HepG2 (cell line): ENCODE measurements around the gene UCMA. TPM values are rescaled to one million over a fixed set of nuclear protein-coding genes. Genes with fewer than 3 reads are reported as not detected.
A peak's percentile ranks its signal among the peaks of the same experiment; 100 is the strongest.

Experiments used
- ATAC-seq: fragments of 200-7000 bp; cut with Tn5 transposase; 3 replicates; pipeline ENCODE4 v1.9.1; 2020; ENCODE audit warnings: mild to moderate bottlenecking, moderate library complexity
- BruUV-seq: library from RNA; stranded (reverse); fragments of 400-500 nt; replicated peaks from 2 replicates; lab custom pipeline; 2021; lab: Mats Ljungman, UMichigan
- CTCF ChIA-PET: fragments of 300-600 bp; formaldehyde crosslinking; extraction: SDS; loops from one replicate; lab custom pipeline; 2021; ENCODE audit warnings: low total read pairs, inconsistent platforms, low intra/inter-chr PET ratio; lab: Yijun Ruan, JAX
- POLR2A ChIA-PET: fragments of 350-600 bp; sonication (Branson Sonifier 250); formaldehyde crosslinking; loops from one replicate; lab custom pipeline; 2020; ENCODE audit warnings: antibody characterized with exemption, inconsistent platforms; lab: Yijun Ruan, JAX
- DNase-seq: peaks from one replicate; pipeline ENCODE4 v3.0.0-alpha.2; 2015; ENCODE audit warnings: low spot score
- FAIRE-seq: peaks from 3 replicates; lab custom pipeline; 2011; peaks lifted over from hg19 to GRCh38; lab: Jason Lieb, UNC
- H2AFZ ChIP-seq: one replicate; pipeline ENCODE4 v1.6.1; 2011; ENCODE audit warnings: low read length, inconsistent platforms
- H3K27ac ChIP-seq: fragments of 300-600 bp; 3 replicates; pipeline ENCODE4 v1.8.0; 2011; ENCODE audit warnings: mixed run types, mild to moderate bottlenecking, mixed read lengths, low read length, inconsistent platforms; ENCODE audit not compliant: insufficient read depth; ENCODE audit errors: extremely low read length
- H3K27me3 ChIP-seq, 2 experiments: fragments of 200-600 bp in 1 of 2; 2 replicates in 1 of 2; 3 replicates in 1 of 2; pipeline versions ENCODE4 v1.6.0 to v1.8.0; 2011; ENCODE audit warnings: low read length in 2 of 2, mild to moderate bottlenecking in 2 of 2, moderate library complexity in 2 of 2, inconsistent platforms in 1 of 2; ENCODE audit not compliant: insufficient read depth in 2 of 2, control insufficient read depth in 1 of 2
- H3K36me3 ChIP-seq, 2 experiments: fragments of 200-600 bp in 1 of 2; replicated peaks in 1 of 2; 2 replicates in 1 of 2; 3 replicates in 1 of 2; pipeline versions ENCODE4 v1.5.1 to v1.8.0; 2011; ENCODE audit warnings: low read length in 2 of 2, inconsistent platforms in 1 of 2; ENCODE audit not compliant: insufficient read depth in 2 of 2, control insufficient read depth in 1 of 2
- H3K4me1 ChIP-seq: 2 replicates; pipeline ENCODE4 v1.5.1; 2012; ENCODE audit warnings: low read length, inconsistent platforms; ENCODE audit not compliant: insufficient read depth
- H3K4me2 ChIP-seq: 2 replicates; pipeline ENCODE4 v1.6.0; 2011; ENCODE audit warnings: low read depth, low read length, inconsistent platforms
- H3K4me3 ChIP-seq, 3 experiments: fragments of 200-600 bp in 1 of 3; sonication (generic), shearing (Covaris generic) in 1 of 3; replicated peaks in 1 of 3; 2 replicates each; pipeline ENCODE4 v1.5.1; 2011 to 2016; ENCODE audit warnings: low read length in 3 of 3, inconsistent platforms in 2 of 3, low read depth in 2 of 3, mild to moderate bottlenecking in 2 of 3, control low read depth in 1 of 3, mixed read lengths in 1 of 3; ENCODE audit not compliant: insufficient read depth in 1 of 3
- H3K79me2 ChIP-seq: one replicate; pipeline ENCODE4 v1.6.1; 2011; ENCODE audit warnings: low read length, inconsistent platforms; ENCODE audit not compliant: insufficient read depth
- H3K9ac ChIP-seq: 2 replicates; pipeline ENCODE4 v1.6.0; 2011; ENCODE audit warnings: mild to moderate bottlenecking, low read depth, low read length, inconsistent platforms; ENCODE audit not compliant: insufficient read depth
- H3K9me3 ChIP-seq: 2 replicates; pipeline ENCODE4 v1.5.1; 2012; ENCODE audit warnings: mild to moderate bottlenecking, low read length
- H4K20me1 ChIP-seq: 2 replicates; pipeline ENCODE4 v1.6.0; 2011; ENCODE audit warnings: inconsistent platforms, mild to moderate bottlenecking, low read length, moderate library complexity; ENCODE audit not compliant: insufficient read depth
- EEA1 ChIP-seq: sonication (generic); formaldehyde crosslinking; IDR thresholded peaks from 2 replicates; pipeline ENCODE4 v1.5.1; 2020; ENCODE audit warnings: mild to moderate bottlenecking, missing genetic modification reagents, borderline replicate concordance
- FOSL2 ChIP-seq: sonication (generic); formaldehyde crosslinking; IDR thresholded peaks from 2 replicates; pipeline ENCODE4 v1.4.0; 2020; ENCODE audit warnings: missing genetic modification reagents
- FOXO1 ChIP-seq: sonication (generic); formaldehyde crosslinking; IDR thresholded peaks from 2 replicates; pipeline ENCODE4 v1.4.0; 2020; ENCODE audit warnings: missing genetic modification reagents
- HHEX ChIP-seq: IDR thresholded peaks from 2 replicates; pipeline ENCODE4 v1.6.1; 2016; ENCODE audit warnings: control low read depth
- IKZF4 ChIP-seq: sonication (generic); formaldehyde crosslinking; IDR thresholded peaks from 2 replicates; pipeline ENCODE4 v1.5.1; 2020; ENCODE audit warnings: borderline replicate concordance, mild to moderate bottlenecking, low read depth, missing genetic modification reagents; ENCODE audit errors: not compliant biosample characterization
- RAD21 ChIP-seq: fragments of 450-650 bp; formaldehyde crosslinking; IDR thresholded peaks from 2 replicates; pipeline ENCODE4 v1.5.0; 2020; ENCODE audit warnings: mild to moderate bottlenecking
- SAP130 ChIP-seq: IDR thresholded peaks from 2 replicates; pipeline ENCODE4 v1.6.1; 2016; ENCODE audit warnings: low read depth
- SMC3 ChIP-seq: IDR thresholded peaks from 2 replicates; pipeline ENCODE4 v1.6.1; 2011; ENCODE audit warnings: low read length, improper control_type of control experiment
- ZNF256 ChIP-seq: sonication (generic); formaldehyde crosslinking; conservative IDR thresholded peaks from 2 replicates; pipeline ENCODE4 v1.4.0; 2020; ENCODE audit warnings: missing genetic modification reagents
- WGBS: methylation state at CpG from one replicate; pipeline ENCODE4 v1.1.6; 2017; ENCODE audit warnings: low lambda C conversion rate; 5-methylcytosine and 5-hydroxymethylcytosine counted together
- in situ Hi-C: cut with HindIII; loops from 2 replicates; pipeline ENCODE4 v1.10.0; 2017; ENCODE audit warnings: low pct_unique_long_range_greater_than_20kb; ENCODE audit not compliant: extremely low pct_ligation_motif_present
- intact Hi-C: fragments of 100-400 bp; cut with micrococcal nuclease; formaldehyde crosslinking; loops from one replicate; pipeline ENCODE4 v1.10.0; 2022; ENCODE audit not compliant: unreplicated experiment
- polyA plus RNA-seq, 8 experiments: library from polyadenylated mRNA; depleted of rRNA in 3 of 8; stranded (reverse) in 7 of 8; unstranded in 1 of 8; fragments of >200 nt; fragmentation: Illumina TruSeq in 4 of 8; extraction: Trizol in 4 of 8; gene quantifications; 2 replicates each; pipeline versions ENCODE4 v1.2.1 to v1.2.3, GENCODE V29; 2011 to 2016; ENCODE audit warnings: low read depth in 4 of 8, missing spikeins in 1 of 8, mixed read lengths in 1 of 8; ENCODE audit not compliant: insufficient read depth in 1 of 8
- total RNA-seq, 5 experiments: library from RNA; depleted of rRNA; stranded (reverse); fragments of >200 nt; fragmentation: Illumina TruSeq; extraction: Trizol; gene quantifications; 2 replicates each; pipeline ENCODE4 v1.2.3, GENCODE V29; 2016; ENCODE audit warnings: low read depth in 1 of 5
- TF ChIP-seq, protein P1 (sequence below): IDR thresholded peaks from 2 replicates; pipeline ENCODE4 v1.6.1; 2016; ENCODE audit warnings: missing compliant biosample characterization, missing genetic modification reagents, borderline replicate concordance
- TF ChIP-seq, protein P2 (sequence below): sonication (generic); IDR thresholded peaks from 2 replicates; pipeline ENCODE4 v1.6.1; 2016; ENCODE audit warnings: low read depth, borderline replicate concordance
- TF ChIP-seq, protein P3 (sequence below): sonication (generic); formaldehyde crosslinking; IDR thresholded peaks from 2 replicates; pipeline ENCODE4 v1.8.0; 2022; ENCODE audit warnings: low read depth, missing genetic modification reagents
- TF ChIP-seq, protein P4 (sequence below): sonication (generic); formaldehyde crosslinking; IDR thresholded peaks from 2 replicates; pipeline ENCODE4 v1.5.0; 2020; ENCODE audit warnings: missing genetic modification reagents

Gene UCMA
- total and polyA plus RNA-seq, 2 of the 13 experiments (the other 11 are each of a cell fraction or from before 2014, with no cell fraction given): not detected

DNA sequence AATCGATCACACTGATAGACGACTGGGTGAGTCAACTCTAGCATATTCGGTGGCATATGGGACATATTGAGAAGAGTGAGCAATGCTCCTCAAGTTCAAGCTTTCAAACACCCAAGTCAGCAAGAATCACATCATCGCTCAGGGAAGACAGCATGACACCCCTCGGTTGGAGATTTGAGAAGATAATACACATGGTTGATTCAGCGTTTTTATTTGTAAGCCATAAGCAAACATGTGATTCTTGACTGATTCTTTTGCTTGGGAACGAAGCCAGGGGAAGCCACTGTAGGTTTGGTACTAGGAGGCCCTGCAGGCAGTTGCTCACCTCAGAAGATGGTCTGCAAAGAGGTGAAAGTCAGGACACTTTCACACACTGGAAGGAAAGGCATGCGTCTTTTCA, 12.6 kb downstream of the UCMA start (continued):
- TF ChIP-seq, protein P1, sequence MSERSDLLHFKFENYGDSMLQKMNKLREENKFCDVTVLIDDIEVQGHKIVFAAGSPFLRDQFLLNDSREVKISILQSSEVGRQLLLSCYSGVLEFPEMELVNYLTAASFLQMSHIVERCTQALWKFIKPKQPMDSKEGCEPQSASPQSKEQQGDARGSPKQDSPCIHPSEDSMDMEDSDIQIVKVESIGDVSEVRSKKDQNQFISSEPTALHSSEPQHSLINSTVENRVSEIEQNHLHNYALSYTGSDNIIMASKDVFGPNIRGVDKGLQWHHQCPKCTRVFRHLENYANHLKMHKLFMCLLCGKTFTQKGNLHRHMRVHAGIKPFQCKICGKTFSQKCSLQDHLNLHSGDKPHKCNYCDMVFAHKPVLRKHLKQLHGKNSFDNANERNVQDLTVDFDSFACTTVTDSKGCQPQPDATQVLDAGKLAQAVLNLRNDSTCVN (CRISPR knock-in tag): no peak
- TF ChIP-seq, protein P2, sequence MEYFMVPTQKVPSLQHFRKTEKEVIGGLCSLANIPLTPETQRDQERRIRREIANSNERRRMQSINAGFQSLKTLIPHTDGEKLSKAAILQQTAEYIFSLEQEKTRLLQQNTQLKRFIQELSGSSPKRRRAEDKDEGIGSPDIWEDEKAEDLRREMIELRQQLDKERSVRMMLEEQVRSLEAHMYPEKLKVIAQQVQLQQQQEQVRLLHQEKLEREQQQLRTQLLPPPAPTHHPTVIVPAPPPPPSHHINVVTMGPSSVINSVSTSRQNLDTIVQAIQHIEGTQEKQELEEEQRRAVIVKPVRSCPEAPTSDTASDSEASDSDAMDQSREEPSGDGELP: no peak

DNA sequence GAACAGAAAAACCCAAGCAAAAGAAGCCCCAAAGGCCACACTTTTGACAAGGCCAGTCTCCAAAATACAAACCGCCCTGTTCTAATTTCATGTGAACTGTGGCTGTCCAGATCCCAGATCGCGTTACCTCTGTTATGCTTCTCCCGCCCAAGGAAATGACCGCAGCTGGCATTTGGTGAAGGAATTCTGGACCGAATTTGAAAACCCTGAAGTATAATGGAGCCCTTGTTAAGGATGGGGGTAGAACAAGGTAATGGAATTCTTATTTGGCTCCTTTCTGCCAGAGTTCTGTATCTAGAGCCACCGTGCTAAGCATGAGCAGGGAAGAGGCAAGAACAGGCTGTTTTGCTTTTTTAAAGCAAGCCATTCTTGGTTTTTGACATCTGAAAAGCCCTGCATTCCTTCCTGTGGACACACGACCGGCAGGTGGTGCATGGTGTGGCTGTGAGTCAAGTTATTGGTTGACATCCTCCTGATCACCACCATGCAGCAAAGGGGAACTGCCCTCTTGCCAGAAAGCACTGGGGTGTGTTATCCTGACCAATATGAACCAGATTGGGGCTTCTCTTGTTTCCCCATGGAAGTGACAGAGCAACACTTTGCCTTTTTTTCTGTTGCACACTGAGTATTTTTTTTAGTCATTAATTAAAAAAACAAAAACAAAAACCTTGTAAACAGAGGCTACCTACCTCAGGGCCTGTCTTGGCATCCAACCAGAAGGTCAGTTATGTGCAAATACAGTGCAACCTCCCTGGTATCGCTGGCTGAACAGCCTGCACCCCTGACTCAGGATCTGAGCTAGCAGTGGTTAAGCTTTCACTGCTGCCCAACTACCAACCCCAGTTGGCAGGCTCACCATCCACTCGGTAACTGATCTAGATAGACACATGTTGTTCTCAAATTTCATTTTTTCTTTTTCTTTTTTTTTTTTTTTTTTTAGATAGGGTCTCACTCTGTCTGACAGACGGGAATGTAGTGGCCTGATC, 14.2 kb downstream of the UCMA start:
- BruUV-seq: no TSS peak
- no peak overlapping the region for H3K27ac ChIP-seq
- ChIA-PET POLR2A (no interaction called here), CTCF (interaction anchor here (0.6 to 3.2 kb wide), 3 partner anchors 82 to 133 kb away, joined by 3 to 9 read pairs (median 4); no protein-coding TSS in a partner anchor)
- H3K27me3 ChIP-seq: no peaks in the 10 kb centered on the region
- H4K20me1 ChIP-seq: no peaks in the 10 kb centered on the region
- in situ Hi-C loops: no loop called here
- 61% methylated on average over 12 of the region's 12 CpGs for WGBS
- H3K79me2 ChIP-seq: no peaks in the 10 kb centered on the region
- intact Hi-C loops: loop anchor here (10.0 kb wide), 1 partner anchor 55 kb away; no protein-coding TSS in a partner anchor
- H2AFZ ChIP-seq: no peak overlapping the region
- peaks cover 17% of the 10 kb centered on the region; the same call in 1 of the 2 replicates for H3K4me1 ChIP-seq
- no peak overlapping the region for H3K4me2 ChIP-seq
- ATAC-seq: peak; percentile 92
- H3K9ac ChIP-seq: no peak overlapping the region
- peak; percentile 48 for FAIRE-seq
- DNase-seq: peak; percentile 48
- no peak overlapping the region for H3K4me3 ChIP-seq
- no peaks in the 10 kb centered on the region for H3K36me3 ChIP-seq
- H3K9me3 ChIP-seq: no peaks in the 10 kb centered on the region
- TF ChIP-seq ZNF256 (CRISPR knock-in tag): no peak
- TF ChIP-seq SAP130: peak; percentile 38; the same call in 1 of the 2 replicates
- TF ChIP-seq FOXO1 (CRISPR knock-in tag): no peak
- TF ChIP-seq, protein P3, sequence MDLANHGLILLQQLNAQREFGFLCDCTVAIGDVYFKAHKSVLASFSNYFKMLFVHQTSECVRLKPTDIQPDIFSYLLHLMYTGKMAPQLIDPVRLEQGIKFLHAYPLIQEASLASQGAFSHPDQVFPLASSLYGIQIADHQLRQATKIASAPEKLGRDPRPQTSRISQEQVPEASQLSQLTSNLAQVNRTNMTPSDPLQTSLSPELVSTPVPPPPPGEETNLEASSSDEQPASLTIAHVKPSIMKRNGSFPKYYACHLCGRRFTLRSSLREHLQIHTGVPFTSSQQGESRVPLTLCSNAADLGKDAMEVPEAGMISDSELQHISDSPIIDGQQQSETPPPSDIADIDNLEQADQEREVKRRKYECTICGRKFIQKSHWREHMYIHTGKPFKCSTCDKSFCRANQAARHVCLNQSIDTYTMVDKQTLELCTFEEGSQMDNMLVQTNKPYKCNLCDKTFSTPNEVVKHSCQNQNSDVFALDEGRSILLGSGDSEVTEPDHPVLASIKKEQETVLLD: no peak
- no peak for TF ChIP-seq HHEX (CRISPR knock-in tag)
- TF ChIP-seq RAD21 (CRISPR knock-in tag): peak; percentile 49
- TF ChIP-seq IKZF4 (CRISPR knock-in tag): no peak
- no peak for TF ChIP-seq EEA1 (CRISPR knock-in tag)
- peak; percentile 77 for TF ChIP-seq SMC3
- peak; percentile 17; the same call in 1 of the 2 replicates for TF ChIP-seq FOSL2 (CRISPR knock-in tag)
- TF ChIP-seq, protein P4, sequence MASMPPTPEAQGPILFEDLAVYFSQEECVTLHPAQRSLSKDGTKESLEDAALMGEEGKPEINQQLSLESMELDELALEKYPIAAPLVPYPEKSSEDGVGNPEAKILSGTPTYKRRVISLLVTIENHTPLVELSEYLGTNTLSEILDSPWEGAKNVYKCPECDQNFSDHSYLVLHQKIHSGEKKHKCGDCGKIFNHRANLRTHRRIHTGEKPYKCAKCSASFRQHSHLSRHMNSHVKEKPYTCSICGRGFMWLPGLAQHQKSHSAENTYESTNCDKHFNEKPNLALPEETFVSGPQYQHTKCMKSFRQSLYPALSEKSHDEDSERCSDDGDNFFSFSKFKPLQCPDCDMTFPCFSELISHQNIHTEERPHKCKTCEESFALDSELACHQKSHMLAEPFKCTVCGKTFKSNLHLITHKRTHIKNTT (CRISPR knock-in tag): no peak
